ENCODE results near the gene SERPINA1. TPM values are rescaled to one million over a fixed set of nuclear protein-coding genes. Genes with fewer than 3 reads are reported as not detected.

Gene SERPINA1
- total and polyA plus RNA-seq, 2 of the 13 experiments (the other 11 are each of a cell fraction or from before 2014, with no cell fraction given): 3,266 to 11,015 TPM

DNA sequence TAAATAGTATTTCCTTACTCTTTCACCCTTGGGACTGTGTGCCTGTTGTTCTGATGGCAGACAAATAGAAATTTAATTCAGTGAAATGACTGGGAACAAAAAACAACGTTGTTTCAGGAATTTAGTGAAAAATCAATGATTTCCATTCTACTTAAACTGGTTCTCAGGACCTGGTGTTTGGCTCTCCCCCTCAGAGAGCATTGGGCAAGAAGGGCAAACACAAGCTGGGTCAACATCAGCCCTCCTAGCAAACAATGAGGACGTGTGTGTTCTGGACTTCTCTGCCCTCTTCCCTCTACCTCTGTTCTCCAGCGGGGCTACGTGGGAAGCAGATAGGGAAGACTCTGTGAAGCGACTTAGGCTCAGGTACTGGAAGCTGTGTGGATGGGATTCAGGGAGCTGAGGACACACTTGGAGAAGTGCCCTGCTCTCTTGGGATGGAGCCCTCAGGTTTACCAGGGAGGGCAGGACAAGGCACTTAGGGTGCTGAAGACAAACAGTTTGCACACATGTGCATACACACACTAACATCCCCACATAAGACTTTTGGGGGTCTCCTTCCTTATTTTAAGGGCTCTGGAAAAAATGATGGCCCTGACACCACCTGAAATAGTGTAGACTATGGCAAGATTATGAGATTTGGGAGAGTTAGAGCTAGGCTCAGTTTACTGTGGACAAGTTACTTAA is 7.6 kb upstream of the SERPINA1 start (continued):
- TF ChIP-seq, protein P1, sequence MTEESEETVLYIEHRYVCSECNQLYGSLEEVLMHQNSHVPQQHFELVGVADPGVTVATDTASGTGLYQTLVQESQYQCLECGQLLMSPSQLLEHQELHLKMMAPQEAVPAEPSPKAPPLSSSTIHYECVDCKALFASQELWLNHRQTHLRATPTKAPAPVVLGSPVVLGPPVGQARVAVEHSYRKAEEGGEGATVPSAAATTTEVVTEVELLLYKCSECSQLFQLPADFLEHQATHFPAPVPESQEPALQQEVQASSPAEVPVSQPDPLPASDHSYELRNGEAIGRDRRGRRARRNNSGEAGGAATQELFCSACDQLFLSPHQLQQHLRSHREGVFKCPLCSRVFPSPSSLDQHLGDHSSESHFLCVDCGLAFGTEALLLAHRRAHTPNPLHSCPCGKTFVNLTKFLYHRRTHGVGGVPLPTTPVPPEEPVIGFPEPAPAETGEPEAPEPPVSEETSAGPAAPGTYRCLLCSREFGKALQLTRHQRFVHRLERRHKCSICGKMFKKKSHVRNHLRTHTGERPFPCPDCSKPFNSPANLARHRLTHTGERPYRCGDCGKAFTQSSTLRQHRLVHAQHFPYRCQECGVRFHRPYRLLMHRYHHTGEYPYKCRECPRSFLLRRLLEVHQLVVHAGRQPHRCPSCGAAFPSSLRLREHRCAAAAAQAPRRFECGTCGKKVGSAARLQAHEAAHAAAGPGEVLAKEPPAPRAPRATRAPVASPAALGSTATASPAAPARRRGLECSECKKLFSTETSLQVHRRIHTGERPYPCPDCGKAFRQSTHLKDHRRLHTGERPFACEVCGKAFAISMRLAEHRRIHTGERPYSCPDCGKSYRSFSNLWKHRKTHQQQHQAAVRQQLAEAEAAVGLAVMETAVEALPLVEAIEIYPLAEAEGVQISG (CRISPR knock-in tag; IDR thresholded peaks at IDR 0.05): peak; percentile 85
- TF ChIP-seq TBX2 (CRISPR knock-in tag; IDR thresholded peaks at IDR 0.05; ENCODE audit: borderline replicate concordance): peak; percentile 90
- no peak for TF ChIP-seq ZNF326 (CRISPR knock-in tag; IDR thresholded peaks at IDR 0.05; ENCODE audit: borderline replicate concordance)
- no peak for TF ChIP-seq NFYB (CRISPR knock-in tag; IDR thresholded peaks at IDR 0.05)
- no peak for TF ChIP-seq ZNF839 (CRISPR knock-in tag; IDR thresholded peaks at IDR 0.05; ENCODE audit: borderline replicate concordance)
- TF ChIP-seq, protein P2, sequence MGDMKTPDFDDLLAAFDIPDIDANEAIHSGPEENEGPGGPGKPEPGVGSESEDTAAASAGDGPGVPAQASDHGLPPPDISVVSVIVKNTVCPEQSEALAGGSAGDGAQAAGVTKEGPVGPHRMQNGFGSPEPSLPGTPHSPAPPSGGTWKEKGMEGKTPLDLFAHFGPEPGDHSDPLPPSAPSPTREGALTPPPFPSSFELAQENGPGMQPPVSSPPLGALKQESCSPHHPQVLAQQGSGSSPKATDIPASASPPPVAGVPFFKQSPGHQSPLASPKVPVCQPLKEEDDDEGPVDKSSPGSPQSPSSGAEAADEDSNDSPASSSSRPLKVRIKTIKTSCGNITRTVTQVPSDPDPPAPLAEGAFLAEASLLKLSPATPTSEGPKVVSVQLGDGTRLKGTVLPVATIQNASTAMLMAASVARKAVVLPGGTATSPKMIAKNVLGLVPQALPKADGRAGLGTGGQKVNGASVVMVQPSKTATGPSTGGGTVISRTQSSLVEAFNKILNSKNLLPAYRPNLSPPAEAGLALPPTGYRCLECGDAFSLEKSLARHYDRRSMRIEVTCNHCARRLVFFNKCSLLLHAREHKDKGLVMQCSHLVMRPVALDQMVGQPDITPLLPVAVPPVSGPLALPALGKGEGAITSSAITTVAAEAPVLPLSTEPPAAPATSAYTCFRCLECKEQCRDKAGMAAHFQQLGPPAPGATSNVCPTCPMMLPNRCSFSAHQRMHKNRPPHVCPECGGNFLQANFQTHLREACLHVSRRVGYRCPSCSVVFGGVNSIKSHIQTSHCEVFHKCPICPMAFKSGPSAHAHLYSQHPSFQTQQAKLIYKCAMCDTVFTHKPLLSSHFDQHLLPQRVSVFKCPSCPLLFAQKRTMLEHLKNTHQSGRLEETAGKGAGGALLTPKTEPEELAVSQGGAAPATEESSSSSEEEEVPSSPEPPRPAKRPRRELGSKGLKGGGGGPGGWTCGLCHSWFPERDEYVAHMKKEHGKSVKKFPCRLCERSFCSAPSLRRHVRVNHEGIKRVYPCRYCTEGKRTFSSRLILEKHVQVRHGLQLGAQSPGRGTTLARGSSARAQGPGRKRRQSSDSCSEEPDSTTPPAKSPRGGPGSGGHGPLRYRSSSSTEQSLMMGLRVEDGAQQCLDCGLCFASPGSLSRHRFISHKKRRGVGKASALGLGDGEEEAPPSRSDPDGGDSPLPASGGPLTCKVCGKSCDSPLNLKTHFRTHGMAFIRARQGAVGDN (CRISPR knock-in tag; IDR thresholded peaks at IDR 0.05): peak; percentile 53; the same call in 1 of the 2 replicates
- TF ChIP-seq MIER3 (CRISPR knock-in tag; IDR thresholded peaks at IDR 0.05; ENCODE audit: borderline replicate concordance): peak; percentile 95; the same call in 1 of the 2 replicates
- peak; percentile 78 for TF ChIP-seq ZSCAN25 (CRISPR knock-in tag; IDR thresholded peaks at IDR 0.05)
- TF ChIP-seq MIER2 (CRISPR knock-in tag; IDR thresholded peaks at IDR 0.05): peak; percentile 76; the same call in 1 of the 2 replicates
- no peak for TF ChIP-seq HNRNPLL (IDR thresholded peaks at IDR 0.05; ENCODE audit: low read depth, low read length, poor library complexity, severe bottlenecking)
- peak; percentile 86 for TF ChIP-seq ZNF746 (CRISPR knock-in tag; IDR thresholded peaks at IDR 0.05)
- peak; percentile 91 for TF ChIP-seq ZMYM3 (CRISPR knock-in tag; IDR thresholded peaks at IDR 0.05)
- peak; percentile 55 for TF ChIP-seq ZEB1 (IDR thresholded peaks at IDR 0.05; ENCODE audit: insufficient replicate concordance, low read depth)
- TF ChIP-seq, protein P3, sequence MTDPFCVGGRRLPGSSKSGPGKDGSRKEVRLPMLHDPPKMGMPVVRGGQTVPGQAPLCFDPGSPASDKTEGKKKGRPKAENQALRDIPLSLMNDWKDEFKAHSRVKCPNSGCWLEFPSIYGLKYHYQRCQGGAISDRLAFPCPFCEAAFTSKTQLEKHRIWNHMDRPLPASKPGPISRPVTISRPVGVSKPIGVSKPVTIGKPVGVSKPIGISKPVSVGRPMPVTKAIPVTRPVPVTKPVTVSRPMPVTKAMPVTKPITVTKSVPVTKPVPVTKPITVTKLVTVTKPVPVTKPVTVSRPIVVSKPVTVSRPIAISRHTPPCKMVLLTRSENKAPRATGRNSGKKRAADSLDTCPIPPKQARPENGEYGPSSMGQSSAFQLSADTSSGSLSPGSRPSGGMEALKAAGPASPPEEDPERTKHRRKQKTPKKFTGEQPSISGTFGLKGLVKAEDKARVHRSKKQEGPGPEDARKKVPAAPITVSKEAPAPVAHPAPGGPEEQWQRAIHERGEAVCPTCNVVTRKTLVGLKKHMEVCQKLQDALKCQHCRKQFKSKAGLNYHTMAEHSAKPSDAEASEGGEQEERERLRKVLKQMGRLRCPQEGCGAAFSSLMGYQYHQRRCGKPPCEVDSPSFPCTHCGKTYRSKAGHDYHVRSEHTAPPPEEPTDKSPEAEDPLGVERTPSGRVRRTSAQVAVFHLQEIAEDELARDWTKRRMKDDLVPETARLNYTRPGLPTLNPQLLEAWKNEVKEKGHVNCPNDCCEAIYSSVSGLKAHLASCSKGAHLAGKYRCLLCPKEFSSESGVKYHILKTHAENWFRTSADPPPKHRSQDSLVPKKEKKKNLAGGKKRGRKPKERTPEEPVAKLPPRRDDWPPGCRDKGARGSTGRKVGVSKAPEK (CRISPR knock-in tag; IDR thresholded peaks at IDR 0.05; ENCODE audit: borderline replicate concordance): 0 out of 2 replicates have a peak, but pooled peaks have one; percentile 28
- TF ChIP-seq EHMT2 (IDR thresholded peaks at IDR 0.05; ENCODE audit: borderline replicate concordance, low read depth, low read length): no peak
